Neural progenitor cell (in vitro differentiated cells): Measurements from ENCODE around the gene ATP1A1. TPM values are rescaled to one million over a fixed set of nuclear protein-coding genes. Genes with fewer than 3 reads are reported as not detected.

Experiments
- DNase-seq: peaks from one replicate; pipeline ENCODE4 v3.0.0-alpha.2; 2016; ENCODE audit warnings: low spot score
- H2AFZ ChIP-seq: fragments of 200-600 bp; sonication (generic); replicated peaks from 2 replicates; pipeline ENCODE4 v1.6.1; 2016; ENCODE audit warnings: antibody characterized with exemption
- H3F3A ChIP-seq: fragments of 200-600 bp; sonication (generic); 2 replicates; pipeline ENCODE4 v1.6.1; 2016; ENCODE audit warnings: antibody characterized with exemption, low read depth
- H3K27ac ChIP-seq: fragments of 200-600 bp; sonication (generic); 2 replicates; pipeline ENCODE4 v1.5.1; 2016; ENCODE audit warnings: mild to moderate bottlenecking
- H3K27me3 ChIP-seq: fragments of 200-600 bp; sonication (generic); 2 replicates; pipeline ENCODE4 v1.6.1; 2016; ENCODE audit warnings: mild to moderate bottlenecking, moderate library complexity
- H3K36me3 ChIP-seq: fragments of 200-600 bp; sonication (generic); 2 replicates; pipeline ENCODE4 v1.5.1; 2016
- H3K4me1 ChIP-seq: fragments of 200-600 bp; sonication (generic); 2 replicates; pipeline ENCODE4 v1.6.1; 2016; ENCODE audit warnings: mixed run types
- H3K4me2 ChIP-seq: fragments of 200-600 bp; sonication (generic); 2 replicates; pipeline ENCODE4 v1.6.1; 2016
- H3K4me3 ChIP-seq: fragments of 200-600 bp; sonication (generic); 2 replicates; pipeline ENCODE4 v1.5.1; 2016
- H3K79me2 ChIP-seq: fragments of 200-600 bp; sonication (generic); 2 replicates; pipeline ENCODE4 v1.6.1; 2016; ENCODE audit warnings: low read depth
- H3K9ac ChIP-seq: fragments of 200-600 bp; sonication (generic); 2 replicates; pipeline ENCODE4 v1.6.1; 2016
- H3K9me3 ChIP-seq: fragments of 200-600 bp; sonication (generic); 2 replicates; pipeline ENCODE4 v1.5.1; 2016; ENCODE audit warnings: low read depth
- H4K20me1 ChIP-seq: fragments of 200-600 bp; sonication (generic); 2 replicates; pipeline ENCODE4 v1.6.1; 2016; ENCODE audit warnings: low read depth
- H3K27ac Mint-ChIP-seq: 3 replicates; pipeline ENCODE4 v1.8.0; 2021; ENCODE audit warnings: mixed read lengths
- H3K27me3 Mint-ChIP-seq: 2 replicates; pipeline ENCODE4 v1.8.0; 2022; ENCODE audit warnings: low read depth, mild to moderate bottlenecking, inconsistent platforms, moderate library complexity, mixed read lengths; ENCODE audit not compliant: insufficient read depth
- H3K36me3 Mint-ChIP-seq: 3 replicates; pipeline ENCODE4 v1.8.0; 2021; ENCODE audit warnings: mixed read lengths
- H3K4me1 Mint-ChIP-seq: 3 replicates; pipeline ENCODE4 v1.8.0; 2021; ENCODE audit warnings: mixed read lengths
- H3K4me3 Mint-ChIP-seq: 3 replicates; pipeline ENCODE4 v1.8.0; 2021; ENCODE audit warnings: mild to moderate bottlenecking, moderate library complexity, mixed read lengths
- H3K9me3 Mint-ChIP-seq: 3 replicates; pipeline ENCODE4 v1.8.0; 2020; ENCODE audit warnings: mixed read lengths
- CTCF ChIP-seq: fragments of 200-600 bp; sonication (generic); IDR thresholded peaks from 2 replicates; pipeline ENCODE4 v1.5.1; 2017; ENCODE audit warnings: antibody characterized with exemption, mild to moderate bottlenecking
- EZH2 ChIP-seq: fragments of 200-600 bp; sonication (generic); IDR thresholded peaks from 2 replicates; pipeline ENCODE4 v1.6.1; 2017; ENCODE audit warnings: antibody characterized with exemption, mild to moderate bottlenecking, moderate library complexity
- EZH2phosphoT487 ChIP-seq: fragments of 200-600 bp; sonication (generic); IDR thresholded peaks from 2 replicates; pipeline ENCODE4 v1.6.1; 2017; ENCODE audit warnings: antibody characterized with exemption
- total RNA-seq: library from RNA; depleted of rRNA; stranded (reverse); fragments of >200 nt; gene quantifications from 2 replicates; pipeline ENCODE4 v1.2.3, GENCODE V29; 2015; ENCODE audit warnings: low replicate concordance

Gene ATP1A1
- total RNA-seq, 1 donor from 2014 or later = 61.5 TPM

- Mint-ChIP-seq H3K27ac (peak overlapping the region; percentile 67), H3K4me3 (peak overlapping the region; percentile 94), H3K9me3 (no peaks in the 10 kb centered on the region), H3K27me3 (peaks cover 6% of the 10 kb centered on the region), H3K36me3 (no peaks in the 10 kb centered on the region), H3K4me1 (peaks cover 52% of the 10 kb centered on the region)
- H3K9ac ChIP-seq = peak overlapping the region; percentile 54
- H2AFZ ChIP-seq = peak overlapping the region; percentile 82
- H3F3A ChIP-seq = peaks cover 21% of the 10 kb centered on the region
- no peaks in the 10 kb centered on the region for H3K36me3 ChIP-seq
- peak; percentile 60 for DNase-seq
- peaks cover 49% of the 10 kb centered on the region for H3K4me1 ChIP-seq
- peaks cover 59% of the 10 kb centered on the region for H3K79me2 ChIP-seq
- peaks cover 57% of the 10 kb centered on the region for H4K20me1 ChIP-seq
- peak overlapping the region; percentile 81 for H3K4me3 ChIP-seq
- TF ChIP-seq EZH2 (no peak), EZH2phosphoT487 (no peak), CTCF (no peak)
- peak overlapping the region; percentile 96 for H3K4me2 ChIP-seq
- peak overlapping the region; percentile 95 for H3K27ac ChIP-seq
- no peaks in the 10 kb centered on the region for H3K9me3 ChIP-seq
- H3K27me3 ChIP-seq = peaks cover 19% of the 10 kb centered on the region
Observed at GRCh38 chr1:116374353-116375147, 1.5 kb downstream of the ATP1A1 start.

GRCh38 chr1:116375148-116375886 lies 2.3 kb downstream of the ATP1A1 start:
- peak overlapping the region; percentile 96 for H3K4me2 ChIP-seq
- peaks cover 19% of the 10 kb centered on the region for H3K27me3 ChIP-seq
- no peak for TF ChIP-seq EZH2
- TF ChIP-seq EZH2phosphoT487 = no peak
- TF ChIP-seq CTCF = no peak
- no peaks in the 10 kb centered on the region for H3K36me3 ChIP-seq
- no peak for DNase-seq
- Mint-ChIP-seq H3K4me3 (peak overlapping the region; percentile 94), H3K27me3 (peaks cover 6% of the 10 kb centered on the region), H3K9me3 (no peaks in the 10 kb centered on the region), H3K36me3 (no peaks in the 10 kb centered on the region), H3K27ac (peak overlapping the region; percentile 19), H3K4me1 (peaks cover 55% of the 10 kb centered on the region)
- H3K79me2 ChIP-seq = peaks cover 66% of the 10 kb centered on the region
- H3K9ac ChIP-seq = no peak overlapping the region
- H3F3A ChIP-seq = peaks cover 21% of the 10 kb centered on the region
- H2AFZ ChIP-seq = no peak overlapping the region
- H3K4me3 ChIP-seq = peak overlapping the region; percentile 81
- no peak overlapping the region for H3K27ac ChIP-seq
- H4K20me1 ChIP-seq = peaks cover 64% of the 10 kb centered on the region
- H3K9me3 ChIP-seq = no peaks in the 10 kb centered on the region
- peaks cover 53% of the 10 kb centered on the region for H3K4me1 ChIP-seq

- Histone ChIP-seq H3K4me1 (peaks cover 61% of the 10 kb centered on the region), H3K27ac (no peak overlapping the region), H3K79me2 (peaks cover 74% of the 10 kb centered on the region), H3K36me3 (no peaks in the 10 kb centered on the region), H3F3A (peaks cover 21% of the 10 kb centered on the region), H4K20me1 (peaks cover 72% of the 10 kb centered on the region), H3K4me2 (peak overlapping the region; percentile 96), H2AFZ (no peak overlapping the region), H3K27me3 (peaks cover 14% of the 10 kb centered on the region), H3K9me3 (no peaks in the 10 kb centered on the region), H3K9ac (no peak overlapping the region), H3K4me3 (peak overlapping the region; percentile 81)
- TF ChIP-seq EZH2 = no peak
- TF ChIP-seq EZH2phosphoT487 = no peak
- no peak for TF ChIP-seq CTCF
- DNase-seq = peak; percentile 44
- Mint-ChIP-seq H3K4me3 (peak overlapping the region; percentile 63), H3K9me3 (no peaks in the 10 kb centered on the region), H3K4me1 (peaks cover 63% of the 10 kb centered on the region), H3K36me3 (no peaks in the 10 kb centered on the region), H3K27me3 (peaks cover 6% of the 10 kb centered on the region), H3K27ac (no peak overlapping the region)
Observed at GRCh38 chr1:116375887-116376728, 3.1 kb downstream of the ATP1A1 start.
